NCI-H526 treated with DMSO at 0.1 percent for 48 hours (cell line): ENCODE results near the gene HUS1.
"Not testable (repeated sequence)": the region's sequence is repeated elsewhere in the genome, so short reads cannot be mapped to it uniquely, and the experiment has no call there.

Experiments used
- DNase-seq: peaks from one replicate; lab custom pipeline; 2025; lab: John Stamatoyannopoulos, UW

Gene HUS1

GRCh38 chr7:47979145-47979831 is at the start of gene HUS1:
Gene HUS1 (minus strand): TSS chr7:47979615. CDS start chr7:47979519, 96 bp downstream.
- DNase-seq = peak; percentile 77

- no peak for DNase-seq
These were observed 49.5 kb upstream of the HUS1 start, which contains the start of gene SUN3 for GRCh38 chr7:48028938-48029337. Gene SUN3 (minus strand): TSS chr7:48029107. CDS start chr7:48028938, 169 bp downstream.

DNA sequence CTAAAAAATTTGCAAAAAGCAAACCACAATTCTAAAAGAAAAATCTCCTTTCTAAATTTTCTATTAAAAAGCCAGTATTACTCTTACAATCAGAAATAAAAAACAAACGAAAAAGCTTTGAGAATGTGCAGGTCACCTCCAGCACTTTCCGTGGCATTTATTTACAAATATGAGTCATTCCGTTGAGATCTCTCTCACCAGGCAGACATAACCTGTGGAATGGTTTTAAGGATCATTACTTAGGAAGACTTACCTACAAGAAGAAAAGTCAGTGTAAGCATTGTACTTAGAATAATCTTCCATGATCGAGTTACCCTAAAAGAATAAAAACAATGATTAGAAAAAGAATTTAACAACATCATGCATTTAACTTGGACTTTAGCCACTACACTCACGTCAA is 46.2 kb upstream of the HUS1 start:
- no peak for DNase-seq

DNA sequence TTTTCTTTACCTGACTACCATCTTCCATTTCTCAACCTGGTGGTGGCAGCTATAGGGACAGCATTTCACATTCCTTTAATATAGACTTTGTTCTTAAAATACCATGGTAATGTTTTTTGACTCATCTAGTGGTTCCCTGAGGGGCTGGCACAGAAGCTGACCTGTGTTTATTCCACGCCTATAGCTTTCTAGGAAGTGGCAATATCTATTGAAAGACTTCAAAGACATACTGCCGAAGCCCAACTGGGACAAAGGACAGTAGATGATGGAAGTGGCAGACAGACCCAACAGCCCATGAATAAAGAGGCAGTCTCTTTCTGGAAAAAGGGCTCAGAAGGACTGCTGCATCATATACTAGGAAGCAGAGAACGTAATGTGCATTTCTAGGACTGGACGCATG is 38.3 kb upstream of the HUS1 start:
- DNase-seq = no peak

GRCh38 chr7:48016641-48017040 is 37.2 kb upstream of the HUS1 start:
- DNase-seq = no peak

DNA sequence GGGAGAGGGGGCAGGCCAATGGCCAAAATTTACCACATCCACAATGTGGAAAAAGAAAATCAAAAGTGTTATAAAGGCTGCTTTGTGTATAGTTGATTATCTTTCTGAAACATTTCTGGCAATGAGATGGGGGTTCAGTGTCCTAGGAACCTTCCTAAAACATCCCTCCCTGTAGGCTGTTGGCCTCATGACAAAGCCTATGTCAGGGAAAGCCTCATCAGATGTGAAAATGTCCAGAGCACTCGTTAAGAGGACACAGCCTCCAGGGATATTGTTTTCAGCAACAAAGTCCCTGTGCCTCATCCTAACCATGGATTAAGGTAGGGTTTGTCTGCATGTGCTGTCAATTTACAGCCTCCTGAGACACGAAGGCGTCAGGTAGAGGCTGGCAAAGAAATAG is 32.5 kb upstream of the HUS1 start:
- no peak for DNase-seq

- DNase-seq = no peak
These were observed 31.9 kb upstream of the HUS1 start for GRCh38 chr7:48011323-48011722.

- DNase-seq = no peak
These were observed 30.5 kb upstream of the HUS1 start for GRCh38 chr7:48009954-48010353.

DNA sequence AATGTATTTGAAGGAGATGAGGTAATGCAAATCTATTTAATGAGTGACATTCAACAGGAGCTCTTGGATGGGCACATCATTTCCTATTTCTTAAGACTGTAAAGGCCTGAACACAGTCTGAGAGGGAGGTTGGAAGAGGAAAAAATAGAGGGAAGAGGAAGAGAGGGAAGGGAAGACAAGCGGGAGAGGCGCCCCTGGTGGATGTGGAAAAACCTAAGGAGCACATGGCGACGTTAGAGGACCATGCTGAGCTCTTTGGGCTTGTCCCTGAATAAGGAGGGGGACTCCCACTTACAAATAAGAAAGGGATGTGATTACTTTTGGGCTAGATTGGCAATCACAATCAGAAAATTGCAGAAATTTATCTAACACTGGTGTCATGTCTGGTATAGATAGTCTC is 29.8 kb upstream of the HUS1 start:
- DNase-seq = no peak

- DNase-seq = no peak
These were observed 27.5 kb upstream of the HUS1 start for GRCh38 chr7:48006866-48007265.

DNA sequence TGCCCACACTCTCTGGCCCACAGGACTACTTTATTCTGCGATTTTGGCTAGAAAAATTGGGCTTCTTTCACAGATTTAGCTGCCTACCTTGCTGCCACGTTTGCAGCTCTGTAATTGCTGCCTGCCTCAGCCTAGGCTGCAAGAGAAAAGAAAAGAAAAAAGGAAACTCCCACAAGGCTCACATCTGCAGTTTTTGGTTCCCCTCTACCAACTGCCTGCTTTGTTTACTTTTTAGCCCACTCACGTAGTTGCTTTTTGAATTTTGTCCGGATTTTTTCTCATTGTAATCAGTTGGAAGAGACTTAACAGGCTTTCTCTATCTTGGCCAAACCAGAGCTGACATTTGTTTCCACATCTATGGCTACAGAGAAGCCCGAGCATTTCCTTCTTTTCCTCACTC is 25.2 kb upstream of the HUS1 start:
- no peak for DNase-seq

DNA sequence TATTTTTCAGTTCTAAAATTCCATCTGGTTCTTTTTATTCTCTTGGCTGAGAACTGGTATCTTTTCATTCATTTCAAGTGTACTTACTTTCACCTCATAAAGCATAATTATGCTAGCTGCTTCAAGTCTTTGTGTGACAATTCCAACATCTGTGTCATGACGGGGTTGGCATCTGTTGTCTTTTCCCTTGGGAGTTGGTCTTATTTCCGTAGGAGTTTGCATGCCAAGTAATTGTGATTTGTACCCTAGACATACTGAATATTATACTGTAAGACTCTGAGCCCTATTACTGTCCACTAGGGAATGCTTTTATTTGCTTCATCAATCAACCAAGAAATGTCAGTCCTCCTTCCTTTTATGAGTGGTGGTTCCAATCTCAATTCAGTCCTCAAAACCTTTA is 24.6 kb upstream of the HUS1 start:
- DNase-seq = no peak

DNA sequence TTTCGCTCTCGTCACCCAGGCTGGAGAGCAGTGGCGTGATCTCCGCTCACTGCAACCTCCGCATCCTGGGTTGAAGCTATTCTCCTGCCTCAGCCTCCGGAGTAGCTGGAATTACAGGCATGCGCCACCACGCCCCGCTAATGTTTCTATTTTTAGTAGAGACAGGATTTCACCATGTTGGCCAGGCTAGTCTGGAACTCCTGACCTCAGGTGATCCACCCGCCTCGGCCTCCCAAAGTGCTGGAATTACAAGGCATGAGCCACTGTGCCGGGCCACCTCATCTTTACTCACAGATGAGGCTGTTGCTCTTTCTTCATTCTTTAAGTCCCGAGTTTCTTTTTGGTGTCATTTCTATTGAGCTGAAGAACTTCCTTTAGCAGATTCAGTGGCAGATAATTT is 20.7 kb upstream of the HUS1 start:
- not testable (repeated sequence) for DNase-seq

DNA sequence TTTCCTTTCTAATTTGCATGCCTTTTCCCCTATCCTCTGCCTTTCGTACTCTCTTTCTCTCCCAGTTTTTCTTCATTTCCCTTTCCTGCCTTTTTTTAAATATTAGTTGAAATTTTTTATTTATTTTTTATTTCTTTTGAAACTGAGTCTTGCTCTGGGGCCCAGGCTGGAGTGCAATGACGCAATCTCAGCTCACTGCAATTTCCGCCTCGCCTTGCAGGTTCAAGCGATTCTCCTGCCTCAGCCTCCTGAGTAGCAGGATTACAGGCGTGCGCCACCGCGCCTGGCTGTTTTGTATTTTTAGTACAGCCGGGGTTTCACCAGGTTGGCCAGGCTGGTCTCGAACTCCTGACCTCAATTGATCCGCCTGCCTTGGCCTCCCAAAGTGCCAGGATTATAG is 20.0 kb upstream of the HUS1 start:
- no peak for DNase-seq

GRCh38 chr7:47992446-47992845 is 13.0 kb upstream of the HUS1 start:
- no peak for DNase-seq

DNA sequence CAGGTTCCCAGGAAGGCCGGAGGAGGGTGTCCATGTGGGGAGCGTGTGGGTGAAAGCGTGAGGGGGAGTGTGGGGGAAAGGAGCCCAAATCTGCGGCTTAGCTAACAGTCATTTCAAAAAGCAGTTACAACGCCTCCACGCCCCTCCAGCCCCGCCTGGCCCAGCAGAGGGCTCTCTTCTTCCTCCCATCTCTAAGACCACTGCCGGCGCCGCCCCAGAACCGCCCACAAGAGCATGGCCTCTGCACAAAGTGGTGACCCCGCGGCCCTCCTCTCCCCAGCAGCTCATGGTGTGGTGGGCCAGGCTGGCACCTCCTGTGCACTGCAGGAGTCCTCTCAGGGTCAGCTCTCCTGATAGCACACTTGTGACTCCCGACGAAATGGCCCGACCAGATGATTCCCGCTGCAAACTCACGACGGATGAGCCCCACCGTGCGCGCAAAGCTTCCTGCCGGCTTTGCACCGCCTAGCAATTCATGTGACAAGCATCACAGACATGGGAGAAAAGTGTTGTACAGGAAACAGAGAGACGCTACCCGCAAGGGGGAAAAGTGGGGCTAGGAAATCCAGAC is 12.4 kb upstream of the HUS1 start:
- DNase-seq = peak; percentile 73

DNA sequence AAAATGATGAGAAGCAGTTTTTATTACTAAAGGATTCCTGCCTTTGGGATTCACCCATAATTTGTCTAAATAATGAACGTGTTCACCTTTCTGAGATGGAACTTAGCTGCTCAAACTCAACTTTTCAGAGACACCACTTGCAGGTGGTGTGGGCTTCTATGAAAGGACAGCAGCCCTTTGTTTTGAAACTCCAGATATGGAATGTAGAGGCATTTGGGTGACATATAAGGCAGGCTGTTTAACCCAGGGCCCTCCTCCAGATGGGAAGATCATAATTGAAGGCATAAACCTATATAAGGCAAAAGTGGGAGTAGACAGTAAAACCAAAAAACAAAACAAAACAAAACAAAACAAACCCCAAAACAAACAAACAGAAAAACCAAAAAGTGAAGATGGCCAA is 11.9 kb upstream of the HUS1 start:
- DNase-seq = no peak

GRCh38 chr7:47990592-47990991 is 11.2 kb upstream of the HUS1 start:
- DNase-seq = no peak

DNA sequence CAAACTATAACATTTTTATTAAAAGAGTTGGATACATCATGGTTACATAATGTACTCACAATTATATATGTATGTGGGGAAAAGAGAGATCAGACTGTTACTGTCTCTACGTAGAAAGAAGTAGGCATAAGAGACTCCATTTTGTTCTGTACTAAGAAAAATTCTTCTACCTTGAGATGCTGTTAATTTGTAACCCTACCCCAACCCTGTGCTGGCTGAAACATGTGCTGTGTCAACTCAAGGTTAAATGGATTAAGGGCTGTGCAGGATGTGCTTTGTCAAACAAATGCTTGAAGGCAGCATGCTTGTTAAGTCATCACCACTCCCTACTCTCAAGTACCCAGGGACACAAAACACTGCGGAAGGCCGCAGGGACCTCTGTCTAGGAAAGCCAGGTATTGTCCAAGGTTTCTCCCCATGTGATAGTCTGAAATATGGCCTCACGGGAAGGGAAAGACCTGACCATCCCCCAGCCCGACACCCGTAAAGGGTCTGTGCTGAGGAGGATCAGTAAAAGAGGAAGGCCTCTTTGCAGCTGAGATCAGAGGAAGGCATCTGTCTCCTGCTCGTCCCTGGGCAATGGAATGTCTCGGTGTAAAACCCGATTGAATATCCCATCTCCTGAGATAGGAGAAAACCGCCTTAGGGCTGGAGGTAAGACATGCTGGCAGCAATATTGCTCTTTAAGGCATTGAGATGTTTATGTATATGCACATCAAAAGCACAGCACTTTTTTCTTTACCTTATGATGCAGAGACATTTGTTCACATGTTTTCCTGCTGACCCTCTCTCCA is 10.4 kb upstream of the HUS1 start:
- not testable (repeated sequence) for DNase-seq

- no peak for DNase-seq
These were observed 9.3 kb upstream of the HUS1 start for GRCh38 chr7:47988496-47989386.

- no peak for DNase-seq
These were observed 3.2 kb upstream of the HUS1 start for GRCh38 chr7:47982610-47983009.

- DNase-seq = not testable (repeated sequence)
These were observed 1.2 kb upstream of the HUS1 start for GRCh38 chr7:47980648-47981047.
